Measurements from ENCODE around the gene TSSK6.

The TSSK6 gene

GRCh38 chr19:19514881-19515641 is at the start of gene TSSK6:
Gene TSSK6 (minus strand): TSS chr19:19515548. CDS start chr19:19515427, 121 bp downstream.
- no peak for DNase-seq (ENCODE audit: low read depth in 2 of 2)

- DNase-seq (ENCODE audit: low read depth in 2 of 2), result no peak
These were observed 48.0 kb upstream of the TSSK6 start for GRCh38 chr19:19563348-19563848.

GRCh38 chr19:19562665-19563347 is 47.5 kb upstream of the TSSK6 start:
- no peak for DNase-seq (ENCODE audit: low read depth in 2 of 2)

- no peak for DNase-seq (ENCODE audit: low read depth in 2 of 2)
These were observed 46.8 kb upstream of the TSSK6 start for GRCh38 chr19:19561946-19562664.

- no peak for DNase-seq (ENCODE audit: low read depth in 2 of 2)
These were observed 44.6 kb upstream of the TSSK6 start for GRCh38 chr19:19559931-19560330.

- no peak for DNase-seq (ENCODE audit: low read depth in 2 of 2)
These were observed 43.3 kb upstream of the TSSK6 start for GRCh38 chr19:19558636-19559035.

GRCh38 chr19:19558055-19558454 is 42.7 kb upstream of the TSSK6 start:
- no peak for DNase-seq (ENCODE audit: low read depth in 2 of 2)

- no peak for DNase-seq (ENCODE audit: low read depth in 2 of 2)
These were observed 39.0 kb upstream of the TSSK6 start for GRCh38 chr19:19554074-19555023.

GRCh38 chr19:19553670-19554069 is 38.3 kb upstream of the TSSK6 start:
- DNase-seq (ENCODE audit: low read depth in 2 of 2), result no peak

GRCh38 chr19:19552798-19553197 is 37.5 kb upstream of the TSSK6 start:
- no peak for DNase-seq (ENCODE audit: low read depth in 2 of 2)

- DNase-seq (ENCODE audit: low read depth in 2 of 2), result no peak
These were observed 36.5 kb upstream of the TSSK6 start for GRCh38 chr19:19551853-19552192.

GRCh38 chr19:19550972-19551852 is 35.9 kb upstream of the TSSK6 start:
- no peak for DNase-seq (ENCODE audit: low read depth in 2 of 2)

- DNase-seq (ENCODE audit: low read depth in 2 of 2), result peak; percentile 60 to 64
These were observed 35.2 kb upstream of the TSSK6 start for GRCh38 chr19:19550485-19550929.

- no peak for DNase-seq (ENCODE audit: low read depth in 2 of 2)
These were observed 34.6 kb upstream of the TSSK6 start for GRCh38 chr19:19549804-19550464.

- DNase-seq (ENCODE audit: low read depth in 2 of 2), result no peak
These were observed 33.8 kb upstream of the TSSK6 start for GRCh38 chr19:19548915-19549759.

GRCh38 chr19:19547674-19548336 is 32.5 kb upstream of the TSSK6 start:
- no peak for DNase-seq (ENCODE audit: low read depth in 2 of 2)

GRCh38 chr19:19546751-19547162 is 31.4 kb upstream of the TSSK6 start:
- no peak for DNase-seq (ENCODE audit: low read depth in 2 of 2)

GRCh38 chr19:19545707-19546106 is 30.4 kb upstream of the TSSK6 start:
- no peak for DNase-seq (ENCODE audit: low read depth in 2 of 2)

All from fibroblast of skin of left quadriceps (primary cell).